GM21423 (cell line): ENCODE data around the gene HS3ST4.

ENCODE experiments used
- ATAC-seq: cut with Tn5 transposase; IDR thresholded peaks from one replicate; pipeline ENCODE4 v1.9.1; 2021; ENCODE audit warnings: mild to moderate bottlenecking, moderate library complexity; ENCODE audit not compliant: unreplicated experiment

HS3ST4 gene

DNA sequence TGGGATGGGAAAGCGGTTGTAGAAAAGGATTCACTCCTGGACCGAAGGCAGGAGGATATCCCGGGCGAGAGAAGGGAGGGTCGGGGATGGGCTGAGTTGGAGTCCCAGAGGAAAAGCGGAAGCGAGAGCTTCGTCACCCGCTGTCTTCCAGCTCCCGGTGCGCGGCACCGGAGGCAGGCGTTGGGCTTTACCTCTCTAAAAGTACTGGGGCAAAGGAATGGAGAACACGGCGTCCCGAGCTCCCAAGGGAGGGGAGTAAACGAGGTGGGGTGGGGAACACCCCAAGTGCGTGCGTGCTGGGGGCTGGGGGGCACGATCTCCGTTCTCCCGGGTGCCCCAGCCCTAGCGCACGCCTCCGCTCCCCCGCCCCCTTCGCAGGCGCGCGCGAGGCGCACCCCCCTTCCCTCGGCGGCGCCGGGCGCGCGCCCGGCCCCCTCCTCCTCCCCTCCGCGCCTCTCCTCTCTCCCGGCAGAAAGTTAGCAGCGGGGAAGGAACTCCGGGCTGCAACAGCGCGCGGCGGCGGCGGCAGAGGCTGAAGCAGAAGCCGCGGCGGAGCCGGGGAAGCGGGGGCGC, at the start of gene HS3ST4:
Gene HS3ST4, plus strand, starts transcription at position 441 of the 573 bp plus-strand sequence.
- no peak for ATAC-seq

DNA sequence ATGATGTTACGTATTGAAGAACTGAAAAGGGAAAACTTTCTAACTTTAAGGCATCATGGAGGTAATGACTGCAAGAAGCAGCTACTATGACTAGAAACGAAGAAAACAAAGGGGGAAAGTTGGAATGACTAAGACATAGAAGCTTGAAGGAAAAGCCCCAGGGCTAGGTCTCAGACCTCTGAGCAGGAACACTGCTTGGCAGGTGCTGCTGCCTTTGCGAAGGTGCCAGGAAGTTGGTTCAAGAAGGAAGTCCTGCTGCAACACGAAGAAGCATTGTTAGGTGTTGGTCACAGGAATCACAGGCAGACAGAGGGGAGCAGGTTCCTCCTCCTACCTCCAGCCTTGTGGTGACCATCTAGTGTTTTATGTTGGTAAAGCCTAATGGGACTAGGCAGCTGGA, 48.1 kb upstream of the HS3ST4 start:
- ATAC-seq = no peak

DNA sequence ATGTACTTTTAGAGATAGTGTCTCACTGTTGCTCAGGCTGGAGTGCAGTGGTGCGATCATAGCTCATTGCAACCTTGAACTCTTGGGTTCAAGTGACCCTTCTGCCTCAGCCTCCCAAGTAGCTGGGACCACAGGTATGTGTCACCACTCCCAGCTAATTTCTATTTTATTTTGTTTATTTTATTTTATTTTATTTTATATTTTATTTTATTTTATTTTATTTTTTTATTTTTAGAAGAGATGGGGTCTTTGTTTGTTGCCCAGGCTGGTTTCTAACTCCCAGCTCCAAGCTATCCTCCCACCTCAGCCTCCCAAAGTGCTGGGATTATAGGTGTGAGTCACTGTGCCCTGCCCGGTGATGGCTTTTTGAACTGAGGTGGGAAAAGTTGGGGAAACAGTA, 35.1 kb upstream of the HS3ST4 start:
- no peak for ATAC-seq

DNA sequence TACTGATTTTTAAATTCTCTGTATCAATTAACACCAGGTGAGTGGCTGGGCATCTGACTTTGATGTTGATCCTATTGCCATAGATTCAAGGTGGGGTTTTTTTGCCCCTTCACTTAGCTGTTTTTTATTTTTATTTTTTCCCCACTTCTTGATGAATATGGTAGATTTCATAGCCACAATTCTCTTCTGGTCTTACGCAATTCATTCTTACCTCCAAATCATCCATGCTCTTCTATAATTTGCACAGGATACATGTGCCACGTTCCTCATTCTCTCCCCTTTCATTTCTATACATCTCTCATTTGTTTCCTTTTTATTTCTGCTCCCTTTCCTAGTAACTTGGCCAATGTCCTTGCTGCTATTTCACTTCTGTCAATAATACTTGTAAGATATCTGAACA, 14.9 kb upstream of the HS3ST4 start:
- no peak for ATAC-seq

DNA sequence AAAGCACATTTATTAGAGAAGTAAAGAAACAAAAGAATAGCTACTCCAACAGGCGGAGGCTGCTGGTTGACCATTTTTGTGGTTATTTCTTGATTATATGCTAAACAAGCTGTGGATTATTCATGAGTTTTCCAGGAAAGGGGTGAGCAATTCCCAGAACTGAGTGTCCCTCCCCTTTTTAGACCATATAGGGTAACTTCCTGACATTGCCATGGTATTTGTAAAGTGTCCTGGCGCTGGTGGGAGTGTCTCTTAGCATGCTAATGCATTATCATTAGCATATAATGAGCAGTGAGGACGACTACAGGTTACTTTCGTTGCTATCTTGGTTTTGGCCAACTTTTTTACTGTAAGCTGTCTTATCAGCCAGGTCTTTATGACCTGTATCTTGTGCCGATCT, 12.2 kb upstream of the HS3ST4 start:
- ATAC-seq = no peak

DNA sequence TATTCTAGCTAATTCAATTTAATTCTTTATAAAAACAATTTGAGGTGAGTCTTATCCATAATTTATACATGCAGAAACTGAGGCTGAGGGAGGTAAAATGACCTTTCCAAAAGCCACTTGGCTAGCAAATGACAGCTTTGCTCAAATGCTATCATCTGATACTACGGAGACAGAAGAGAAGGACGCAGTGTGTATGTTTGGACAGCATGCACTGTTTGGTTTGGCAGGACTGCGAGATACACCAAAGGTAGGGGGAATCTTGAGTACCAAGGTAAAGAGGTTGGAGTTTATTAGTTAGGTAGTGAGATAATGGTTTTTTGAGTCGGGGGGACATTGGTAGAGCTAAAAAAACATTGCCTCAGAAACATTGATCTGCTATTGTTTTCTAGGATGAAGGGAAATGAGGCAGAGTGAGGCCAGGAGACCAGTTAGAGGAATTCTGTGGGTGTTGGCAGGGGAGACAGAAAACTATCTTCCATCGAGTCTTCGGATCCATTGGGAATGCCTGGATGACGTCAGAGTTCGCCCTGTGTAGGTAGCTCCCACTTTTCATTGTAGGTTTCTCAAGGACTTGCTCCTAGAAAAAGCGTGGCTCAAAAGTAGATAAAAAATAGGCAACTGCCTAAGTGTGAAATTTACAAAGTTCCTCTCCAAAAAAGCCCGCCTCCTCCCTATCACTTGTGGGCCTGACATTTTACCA, 2.5 kb upstream of the HS3ST4 start:
- ATAC-seq = no peak

DNA sequence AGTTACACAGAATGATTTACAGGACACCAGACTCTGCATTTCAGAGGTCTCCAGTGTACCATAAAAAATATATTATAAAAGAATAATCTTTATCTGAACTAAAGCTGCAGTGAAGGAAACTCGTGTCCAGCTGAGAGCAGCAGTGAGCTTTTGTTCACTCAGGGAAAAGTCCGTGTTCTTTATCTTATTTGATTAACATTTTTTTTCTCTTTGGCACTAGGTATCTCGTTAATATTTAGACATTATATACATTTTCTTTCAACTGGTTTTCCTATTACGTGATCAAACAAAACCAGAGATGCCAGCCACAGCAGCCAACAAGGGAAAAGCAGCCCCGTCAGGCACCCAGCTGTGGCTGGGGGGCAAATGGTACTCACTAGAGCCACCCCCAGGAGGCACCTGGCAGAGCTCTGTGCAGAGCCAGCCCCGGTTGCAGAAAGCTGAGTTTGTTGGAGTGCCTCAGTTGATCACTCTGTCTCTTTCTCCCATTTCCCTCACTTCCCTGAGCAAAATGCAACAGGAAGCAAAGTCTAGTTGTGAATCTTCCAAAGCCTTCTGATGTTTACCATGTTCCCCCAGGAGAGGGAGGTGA, 1.1 kb upstream of the HS3ST4 start:
- no peak for ATAC-seq

DNA sequence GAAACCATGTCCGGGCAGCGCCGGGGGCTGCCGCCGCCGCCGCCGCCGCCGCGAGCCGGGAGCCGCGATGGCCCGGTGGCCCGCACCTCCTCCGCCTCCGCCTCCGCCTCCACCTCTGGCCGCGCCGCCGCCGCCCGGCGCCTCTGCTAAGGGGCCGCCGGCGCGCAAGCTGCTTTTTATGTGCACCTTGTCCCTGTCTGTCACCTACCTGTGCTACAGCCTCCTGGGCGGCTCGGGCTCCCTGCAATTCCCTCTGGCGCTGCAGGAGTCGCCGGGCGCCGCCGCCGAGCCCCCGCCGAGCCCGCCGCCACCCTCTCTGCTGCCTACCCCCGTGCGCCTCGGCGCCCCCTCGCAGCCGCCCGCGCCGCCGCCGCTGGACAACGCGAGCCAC, 587 bp downstream of the HS3ST4 start:
- ATAC-seq = no peak

DNA sequence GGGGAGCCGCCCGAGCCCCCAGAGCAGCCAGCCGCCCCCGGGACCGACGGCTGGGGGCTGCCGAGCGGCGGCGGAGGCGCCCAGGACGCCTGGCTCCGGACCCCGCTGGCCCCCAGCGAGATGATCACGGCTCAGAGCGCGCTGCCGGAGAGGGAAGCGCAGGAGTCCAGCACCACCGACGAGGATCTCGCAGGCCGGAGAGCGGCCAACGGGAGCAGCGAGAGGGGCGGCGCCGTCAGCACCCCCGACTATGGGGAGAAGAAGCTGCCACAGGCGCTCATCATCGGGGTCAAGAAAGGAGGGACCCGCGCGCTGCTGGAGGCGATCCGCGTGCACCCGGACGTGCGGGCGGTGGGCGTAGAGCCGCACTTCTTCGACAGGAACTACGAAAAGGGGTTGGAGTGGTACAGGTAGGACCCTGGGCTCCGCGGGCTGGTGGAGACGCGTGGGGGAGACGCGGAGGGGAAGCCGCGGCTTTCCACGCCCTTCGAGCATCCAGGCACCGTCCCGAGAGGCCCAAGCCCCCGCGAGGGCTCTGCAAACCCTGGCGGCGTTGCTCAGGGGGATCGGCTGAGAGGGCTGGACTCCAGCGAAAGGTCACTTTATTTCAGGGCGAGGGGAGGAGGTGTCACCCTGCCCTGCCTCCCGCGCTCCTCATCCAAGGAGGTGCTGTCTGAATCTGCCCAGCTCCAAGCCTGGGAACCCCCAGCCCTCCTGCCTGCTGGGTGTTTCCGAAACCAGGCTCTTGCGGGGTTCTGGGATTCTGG, 1.2 kb downstream of the HS3ST4 start:
- no peak for ATAC-seq

DNA sequence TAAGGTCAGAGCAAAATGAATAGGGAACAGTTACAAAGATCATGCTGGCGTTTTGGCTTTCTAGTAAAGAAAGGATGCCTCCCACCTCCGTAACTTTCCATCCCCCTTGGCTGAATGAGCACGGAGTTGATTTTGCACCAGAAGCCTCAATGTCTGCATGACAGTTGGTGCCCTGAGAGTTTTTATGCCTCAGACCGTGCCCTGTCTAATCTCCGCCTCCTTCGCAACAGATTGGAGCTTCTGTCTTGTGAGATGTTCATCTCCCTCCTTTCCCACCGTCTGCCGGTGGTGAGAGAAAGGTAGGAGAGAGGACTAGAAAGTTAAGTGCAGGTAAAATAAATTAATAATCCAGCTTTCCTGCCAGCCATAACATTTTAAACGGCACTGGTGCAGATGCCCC, 1.9 kb downstream of the HS3ST4 start:
- ATAC-seq = no peak

DNA sequence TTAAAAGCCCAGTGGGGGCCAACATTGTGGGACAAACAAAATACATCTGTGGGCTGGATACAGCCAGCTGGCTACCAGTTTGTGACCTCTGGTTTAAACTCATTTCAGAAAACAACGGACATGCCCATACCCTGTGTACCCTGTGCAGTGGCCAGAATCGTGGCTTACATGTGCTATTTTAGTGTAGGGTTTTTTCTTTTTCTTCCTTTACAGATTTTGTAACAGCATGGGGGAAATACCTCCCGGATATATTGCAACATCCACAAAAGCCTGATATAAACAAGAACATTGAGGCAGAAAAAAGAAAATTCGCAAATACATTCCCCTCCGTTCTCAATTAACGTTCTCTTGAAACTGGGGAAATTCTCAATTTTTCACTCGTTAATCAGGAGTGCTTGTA, 7.3 kb downstream of the HS3ST4 start:
- no peak for ATAC-seq

DNA sequence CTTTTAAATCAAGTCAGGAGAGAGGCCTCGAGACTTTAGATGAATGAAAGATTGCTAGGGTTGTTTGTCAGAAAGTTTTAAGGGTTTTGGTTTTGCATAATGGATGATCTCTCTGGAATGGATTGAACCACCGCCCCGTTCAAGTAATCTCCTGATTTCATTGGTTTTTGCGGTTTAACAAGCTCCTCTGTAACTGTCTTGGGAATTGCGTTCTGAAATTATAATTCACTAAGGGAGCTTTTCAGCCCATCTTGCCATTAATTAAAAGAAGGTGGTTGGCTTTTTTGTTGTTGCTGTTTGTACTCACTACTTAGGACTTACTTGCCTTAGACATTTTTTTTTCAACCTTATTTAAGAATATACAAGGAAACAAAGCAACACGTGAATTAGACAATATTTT, 8.8 kb downstream of the HS3ST4 start:
- no peak for ATAC-seq

DNA sequence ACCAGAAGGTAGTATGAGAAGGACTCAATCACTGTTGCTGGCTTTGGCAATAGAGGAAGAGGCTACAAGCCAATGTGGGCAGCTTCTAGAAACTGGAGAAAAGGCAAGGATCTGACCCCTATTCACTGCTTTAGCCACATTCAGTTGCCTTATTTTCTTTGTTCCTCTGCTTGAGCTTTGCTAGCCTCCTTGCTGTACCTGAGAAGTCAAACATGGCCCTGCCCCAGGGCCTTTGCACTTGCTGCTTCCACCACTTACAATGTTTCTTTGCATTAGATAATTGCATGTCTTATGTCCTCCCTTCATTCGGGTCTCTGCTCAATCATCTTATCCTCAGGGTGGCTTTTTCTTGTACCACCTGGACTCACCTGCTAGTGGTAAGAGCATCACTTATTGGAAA, 15.8 kb downstream of the HS3ST4 start:
- no peak for ATAC-seq

DNA sequence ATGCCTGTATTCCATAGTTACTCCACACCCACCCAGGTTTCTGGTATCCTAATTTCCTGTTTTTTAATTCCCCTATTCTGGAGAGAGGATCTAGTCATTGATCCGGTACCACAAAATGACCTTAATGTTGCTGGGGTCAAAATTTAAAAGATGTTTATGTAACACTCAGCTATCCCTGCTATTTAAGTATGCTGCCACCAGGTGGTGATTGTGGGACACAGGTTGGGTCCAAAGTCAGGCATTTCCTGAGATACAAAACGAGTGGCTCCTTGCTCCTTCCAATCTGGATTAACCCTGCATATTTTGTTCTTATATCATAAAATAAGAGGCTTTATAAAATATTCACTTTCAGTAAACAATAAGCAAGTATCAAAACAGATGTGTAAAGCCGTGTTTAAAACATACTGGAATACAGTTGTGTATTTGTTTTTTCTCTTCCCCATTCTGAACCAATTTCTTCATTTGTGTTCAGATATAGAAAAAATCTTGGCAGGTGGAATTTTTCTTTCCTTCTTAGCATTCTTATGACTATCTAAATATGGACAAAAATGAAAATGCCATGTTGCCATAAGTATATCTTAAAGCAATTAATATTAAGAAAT, 16.3 kb downstream of the HS3ST4 start:
- ATAC-seq = no peak

DNA sequence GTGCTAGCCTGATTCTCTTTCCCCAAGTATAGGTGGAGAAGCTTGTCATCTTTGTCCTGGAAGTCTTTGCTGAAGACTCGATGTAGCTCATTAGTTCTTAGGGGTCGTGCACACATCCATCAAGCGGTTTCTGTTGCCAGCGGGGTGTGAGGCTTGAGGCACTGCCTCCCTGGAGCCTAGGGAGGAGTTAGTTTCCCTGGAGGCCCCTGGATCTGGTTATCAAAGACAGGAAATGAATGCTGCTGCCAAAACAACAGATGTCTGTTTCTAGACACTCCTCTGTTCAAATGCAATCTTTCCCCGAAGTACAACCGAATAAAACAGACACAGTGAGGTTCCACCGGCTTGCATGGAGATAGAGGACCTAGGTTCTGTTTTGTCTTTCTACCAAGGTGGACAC, 17.5 kb downstream of the HS3ST4 start:
- no peak for ATAC-seq

DNA sequence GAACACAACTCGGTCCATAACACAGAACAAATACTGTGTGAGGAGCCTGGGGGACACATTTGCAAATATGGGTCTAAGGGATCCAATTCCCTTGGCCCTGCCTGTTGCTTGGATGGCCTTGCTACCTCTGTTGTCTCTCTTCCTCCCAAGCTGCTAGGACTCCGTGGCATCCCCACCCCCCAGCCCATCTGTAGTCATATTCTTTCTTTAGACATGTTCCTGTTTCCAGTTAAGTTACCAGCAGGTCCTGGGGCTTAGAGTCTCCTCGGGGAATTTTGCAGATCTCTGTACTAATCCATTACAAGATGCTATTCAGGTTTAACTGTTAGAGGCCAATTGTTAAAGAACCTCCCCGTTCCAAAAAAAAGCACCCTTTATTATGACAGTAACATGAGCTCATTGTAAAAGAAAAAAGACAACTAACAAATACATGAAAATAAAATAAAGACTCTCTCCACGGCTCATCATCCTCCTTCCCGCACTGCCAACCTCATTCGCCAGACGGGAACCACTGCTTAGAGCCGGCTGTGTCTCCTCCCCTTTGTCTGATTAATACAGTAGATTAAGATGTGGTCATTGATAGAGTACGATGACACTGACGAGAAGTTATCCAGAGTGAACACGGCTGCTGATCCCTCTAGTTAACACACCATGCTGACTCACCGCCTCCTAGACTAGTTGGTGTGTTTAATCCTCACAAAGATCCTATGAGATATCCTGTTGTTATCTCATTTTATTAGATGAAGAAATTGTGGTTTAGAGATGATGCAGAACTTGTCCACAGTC, 22.2 kb downstream of the HS3ST4 start:
- no peak for ATAC-seq

DNA sequence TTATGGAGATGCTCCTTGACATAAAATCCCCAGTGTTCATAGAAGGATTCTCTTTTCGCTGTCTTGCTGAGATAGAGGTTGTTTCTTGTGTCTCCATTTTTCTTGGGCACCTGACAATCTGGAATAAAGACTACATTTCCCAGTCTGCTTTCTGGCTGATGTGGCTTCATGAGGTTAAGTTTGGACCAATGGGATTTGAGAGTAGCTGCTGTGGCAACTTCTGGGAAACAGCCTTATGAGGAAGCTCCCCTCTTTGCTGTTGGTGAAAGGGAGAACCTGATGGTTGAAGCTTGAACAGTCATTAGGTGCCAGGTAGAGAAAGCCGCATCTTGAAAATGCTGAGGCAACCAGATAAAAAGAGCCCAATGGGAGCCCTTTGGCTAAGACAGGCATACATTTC, 24.4 kb downstream of the HS3ST4 start:
- no peak for ATAC-seq

DNA sequence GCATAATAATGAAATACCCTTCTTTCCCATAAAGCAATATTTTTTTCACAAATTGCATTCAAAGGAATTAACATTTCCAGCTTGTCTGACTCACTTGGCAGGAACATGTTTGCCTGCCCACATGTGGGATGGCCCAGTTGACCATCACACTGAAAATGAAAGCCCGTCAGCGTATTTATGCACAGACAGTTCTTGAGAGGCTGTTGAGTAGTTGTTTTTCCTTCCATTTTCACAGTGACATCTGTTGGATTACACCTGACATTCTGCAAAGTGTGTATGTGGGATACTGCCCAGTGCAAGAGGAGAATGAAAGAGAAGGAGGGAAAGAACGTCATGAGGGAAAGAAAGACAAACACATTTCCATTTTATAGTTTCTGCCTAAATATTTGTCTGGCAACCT, 29.7 kb downstream of the HS3ST4 start:
- no peak for ATAC-seq

DNA sequence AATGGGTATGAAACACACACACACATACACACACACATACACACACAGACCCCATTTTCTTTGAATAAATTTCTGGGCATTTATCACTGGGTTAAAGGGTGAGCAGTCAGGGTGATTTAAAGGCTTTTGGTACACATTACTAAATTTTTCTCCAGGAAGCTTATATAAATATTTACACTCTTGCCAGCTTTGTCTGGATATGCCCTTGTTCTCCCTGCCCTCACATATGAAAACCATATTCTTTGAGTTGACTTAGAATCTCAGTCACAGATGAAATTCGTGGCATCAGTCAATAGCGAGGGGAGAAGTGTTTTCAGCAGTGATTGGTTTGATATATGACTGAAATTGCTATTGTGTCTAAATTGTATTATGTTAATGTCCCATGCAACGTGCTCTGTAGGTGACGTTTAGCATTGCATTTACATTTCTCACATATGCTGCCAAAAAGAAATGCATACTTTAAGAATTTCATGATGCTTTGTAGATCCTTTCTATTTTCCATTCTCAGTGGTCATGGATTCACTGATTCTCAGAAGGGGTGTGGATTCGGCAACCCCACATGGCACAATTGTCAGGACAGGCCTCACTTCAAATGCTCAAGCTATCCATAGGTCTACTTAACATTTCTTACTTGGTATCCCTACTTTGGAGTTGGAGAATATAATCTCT, 34.8 kb downstream of the HS3ST4 start:
- ATAC-seq = no peak

DNA sequence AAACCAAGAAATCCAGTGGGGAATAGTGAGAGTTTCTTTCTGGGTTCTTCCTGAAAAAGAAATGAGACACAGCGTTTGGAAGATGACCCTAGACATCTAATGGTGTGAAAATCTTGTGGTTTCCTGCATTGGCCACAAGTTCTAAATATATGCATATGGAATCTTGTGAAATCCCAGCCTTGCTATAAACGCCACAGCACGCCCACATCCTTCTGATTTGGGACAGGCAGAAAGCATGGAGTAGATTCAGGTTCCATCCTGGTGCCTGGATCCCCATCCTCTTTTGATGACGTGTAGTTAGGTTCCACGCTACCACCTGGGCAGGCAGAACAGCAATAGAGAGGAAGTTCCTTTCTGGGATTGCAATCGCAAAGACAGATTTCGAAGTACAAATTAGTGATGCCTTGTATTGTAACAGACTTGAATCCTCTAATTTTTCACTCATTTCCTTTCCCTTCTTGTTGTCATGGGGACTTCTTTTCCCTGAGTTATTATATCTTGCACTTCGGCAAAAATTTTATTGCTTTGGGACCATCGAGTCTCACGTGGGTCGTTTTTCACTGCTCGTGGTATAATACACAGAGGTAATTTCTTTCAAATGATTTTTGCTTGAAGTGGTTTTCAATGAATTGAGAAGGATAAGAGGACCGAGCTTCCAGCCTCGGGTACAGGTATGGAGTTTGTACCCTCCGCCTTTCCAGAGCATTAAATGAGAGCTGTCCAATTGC, 37.6 kb downstream of the HS3ST4 start:
- no peak for ATAC-seq
